OCI-LY1 (cell line): ENCODE measurements around the gene INPP4A.

Experiments
- H2AFZ ChIP-seq: fragments of 200-600 bp; sonication (generic), shearing (Covaris generic); 2 replicates; pipeline ENCODE4 v1.6.0; 2014; ENCODE audit warnings: antibody characterized with exemption, mild to moderate bottlenecking, low read length
- H3F3A ChIP-seq: fragments of 200-600 bp; sonication (generic), shearing (Covaris generic); 2 replicates; pipeline ENCODE4 v1.6.0; 2014; ENCODE audit warnings: mild to moderate bottlenecking, antibody characterized with exemption, low read length, moderate library complexity; ENCODE audit not compliant: insufficient read depth
- H3K27ac ChIP-seq: fragments of 200-600 bp; sonication (generic); 2 replicates; pipeline ENCODE4 v1.5.1; 2014; ENCODE audit warnings: low read length, mixed run types, mild to moderate bottlenecking, low read depth; ENCODE audit not compliant: poor library complexity, severe bottlenecking
- H3K27me3 ChIP-seq: fragments of 200-600 bp; sonication (generic); 2 replicates; pipeline ENCODE4 v1.6.0; 2014; ENCODE audit warnings: antibody characterized with exemption, mild to moderate bottlenecking, low read length, moderate library complexity; ENCODE audit not compliant: insufficient read depth
- H3K36me3 ChIP-seq: fragments of 200-600 bp; sonication (generic); 2 replicates; pipeline ENCODE4 v1.6.1; 2014; ENCODE audit warnings: mild to moderate bottlenecking, antibody characterized with exemption, low read length, moderate library complexity, mixed read lengths; ENCODE audit not compliant: insufficient read depth
- H3K4me1 ChIP-seq: fragments of 200-600 bp; sonication (generic); 2 replicates; pipeline ENCODE4 v1.5.1; 2014; ENCODE audit warnings: mild to moderate bottlenecking, low read length, moderate library complexity; ENCODE audit not compliant: insufficient read depth, severe bottlenecking
- H3K4me2 ChIP-seq: fragments of 200-600 bp; sonication (generic), shearing (Covaris generic); 2 replicates; pipeline ENCODE4 v1.6.1; 2014; ENCODE audit warnings: low read length
- H3K4me3 ChIP-seq: fragments of 200-600 bp; sonication (generic); 2 replicates; pipeline ENCODE4 v1.5.1; 2014; ENCODE audit warnings: low read length, low read depth, mild to moderate bottlenecking, mixed read lengths; ENCODE audit not compliant: poor library complexity, severe bottlenecking
- H3K79me2 ChIP-seq: fragments of 200-600 bp; shearing (Covaris generic); 2 replicates; pipeline ENCODE4 v1.6.1; 2016; ENCODE audit warnings: mixed run types, low read length, mixed read lengths; ENCODE audit not compliant: insufficient read depth
- H3K9ac ChIP-seq: fragments of 200-600 bp; sonication (generic), shearing (Covaris generic); 2 replicates; pipeline ENCODE4 v1.6.1; 2014; ENCODE audit warnings: mild to moderate bottlenecking, low read length, mixed read lengths
- H3K9me2 ChIP-seq: fragments of 200-600 bp; sonication (generic), shearing (Covaris generic); 2 replicates; pipeline ENCODE4 v1.6.1; 2014; ENCODE audit warnings: low read depth, mild to moderate bottlenecking, low read length, mixed read lengths
- H3K9me3 ChIP-seq: fragments of 200-600 bp; shearing (Covaris generic); 2 replicates; pipeline ENCODE4 v1.6.1; 2014; ENCODE audit warnings: low read length, mixed read lengths
- H4K20me1 ChIP-seq: fragments of 200-600 bp; sonication (generic), shearing (Covaris generic); 2 replicates; pipeline ENCODE4 v1.6.0; 2016; ENCODE audit warnings: mild to moderate bottlenecking, low read length; ENCODE audit not compliant: insufficient read depth
- CTCF ChIP-seq: fragments of 200-600 bp; sonication (generic), shearing (Covaris generic); IDR thresholded peaks from 2 replicates; pipeline ENCODE4 v1.5.1; 2017; ENCODE audit warnings: mild to moderate bottlenecking, antibody characterized with exemption, low read length, moderate library complexity, mixed read lengths
- EZH2 ChIP-seq: fragments of 200-600 bp; sonication (generic), shearing (Covaris generic); IDR thresholded peaks from 2 replicates; pipeline ENCODE4 v1.8.0; 2017; ENCODE audit warnings: borderline replicate concordance, mixed run types, mild to moderate bottlenecking, antibody characterized with exemption, low read length, moderate library complexity, mixed read lengths

Gene INPP4A

GRCh38 chr2:98500561-98500960, 55.9 kb downstream of the INPP4A start:
- 0 out of 2 replicates have a peak, but pooled peaks cover 5% of the 10 kb centered on the region for H3K9me3 ChIP-seq
- no peaks in the 10 kb centered on the region for H3K4me1 ChIP-seq
- no peaks in the 10 kb centered on the region; the same call in 1 of the 2 replicates for H3K36me3 ChIP-seq
- H3K4me2 ChIP-seq = no peak overlapping the region
- TF ChIP-seq CTCF (no peak), EZH2 (no peak)
- H3K9me2 ChIP-seq = no peaks in the 10 kb centered on the region
- no peaks in the 10 kb centered on the region for H3F3A ChIP-seq
- H3K79me2 ChIP-seq = no peaks in the 10 kb centered on the region
- no peak overlapping the region for H2AFZ ChIP-seq
- H3K27ac ChIP-seq = no peak overlapping the region
- no peaks in the 10 kb centered on the region for H3K27me3 ChIP-seq
- no peak overlapping the region for H3K4me3 ChIP-seq
- no peaks in the 10 kb centered on the region for H4K20me1 ChIP-seq
- H3K9ac ChIP-seq = no peak overlapping the region

GRCh38 chr2:98501223-98501622, 56.6 kb downstream of the INPP4A start:
- H3K9ac ChIP-seq = no peak overlapping the region
- no peak overlapping the region for H3K4me3 ChIP-seq
- no peaks in the 10 kb centered on the region; the same call in 1 of the 2 replicates for H3K36me3 ChIP-seq
- H3K4me1 ChIP-seq = no peaks in the 10 kb centered on the region
- no peaks in the 10 kb centered on the region for H3F3A ChIP-seq
- H2AFZ ChIP-seq = no peak overlapping the region
- no peaks in the 10 kb centered on the region for H4K20me1 ChIP-seq
- no peak for TF ChIP-seq CTCF
- no peak for TF ChIP-seq EZH2
- H3K27ac ChIP-seq = no peak overlapping the region
- H3K4me2 ChIP-seq = no peak overlapping the region
- H3K27me3 ChIP-seq = no peaks in the 10 kb centered on the region
- H3K79me2 ChIP-seq = no peaks in the 10 kb centered on the region
- H3K9me2 ChIP-seq = no peaks in the 10 kb centered on the region
- H3K9me3 ChIP-seq = 0 out of 2 replicates have a peak, but pooled peaks cover 5% of the 10 kb centered on the region

DNA sequence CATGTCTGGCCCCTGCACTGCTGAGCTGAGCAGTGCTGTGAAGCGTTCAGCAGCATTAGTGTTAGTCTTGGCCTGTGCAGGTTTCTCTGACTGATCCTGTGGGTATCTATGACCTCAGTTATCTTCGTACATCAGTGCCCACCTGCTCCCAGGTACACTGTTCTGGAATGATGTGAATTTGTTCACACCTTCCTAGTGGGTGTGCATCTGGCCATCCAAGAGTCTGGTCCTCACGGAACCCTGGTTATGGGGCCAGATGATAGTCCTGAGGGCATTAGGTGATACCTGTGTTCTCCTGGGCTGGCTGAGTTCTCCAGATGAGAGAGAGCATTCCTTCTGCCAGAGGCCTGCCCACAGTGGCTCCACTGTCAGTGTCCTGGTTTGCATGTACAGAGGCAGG, 57.2 kb downstream of the INPP4A start:
- H3K9ac ChIP-seq = no peak overlapping the region
- 0 out of 2 replicates have a peak, but pooled peaks cover under 1% of the 10 kb centered on the region for H3K9me3 ChIP-seq
- no peak overlapping the region for H2AFZ ChIP-seq
- no peak overlapping the region for H3K27ac ChIP-seq
- H3K79me2 ChIP-seq = no peaks in the 10 kb centered on the region
- H3K4me1 ChIP-seq = no peaks in the 10 kb centered on the region
- H3K4me2 ChIP-seq = no peak overlapping the region
- no peaks in the 10 kb centered on the region for H3F3A ChIP-seq
- H3K36me3 ChIP-seq = no peaks in the 10 kb centered on the region; the same call in 1 of the 2 replicates
- no peaks in the 10 kb centered on the region for H4K20me1 ChIP-seq
- no peaks in the 10 kb centered on the region for H3K9me2 ChIP-seq
- no peaks in the 10 kb centered on the region for H3K27me3 ChIP-seq
- no peak for TF ChIP-seq EZH2
- TF ChIP-seq CTCF = no peak
- H3K4me3 ChIP-seq = no peak overlapping the region
